Peyer's patch (tissue), 4 donors: Measurements from ENCODE around the gene CRAMP1. TPM values are rescaled to one million over a fixed set of nuclear protein-coding genes. Genes with fewer than 3 reads are reported as not detected.

Experiments used
- DNase-seq, 3 donors: peaks; one replicate each; pipeline ENCODE4 v3.0.0-alpha.2; 2017 to 2019
- H3K27ac ChIP-seq, 4 donors: fragments of 200-600 bp; sonication (generic); one replicate each; pipeline ENCODE4 v1.5.1; 2016 to 2019
- H3K27me3 ChIP-seq, 2 donors: fragments of 200-600 bp; sonication (generic); one replicate each; pipeline ENCODE4 v1.5.1; 2019
- H3K36me3 ChIP-seq, 3 donors: fragments of 200-600 bp; sonication (generic); one replicate each; pipeline ENCODE4 v1.5.1; 2016 to 2019
- H3K4me1 ChIP-seq, 4 donors: fragments of 200-600 bp; sonication (generic); one replicate each; pipeline ENCODE4 v1.5.1; 2016 to 2019
- H3K4me3 ChIP-seq, 4 donors: fragments of 200-600 bp; sonication (generic); 1 replicate in 3 of 4; 2 replicates in 1 of 4; pipeline ENCODE4 v1.5.1; 2016 to 2019; ENCODE audit warnings: mild to moderate bottlenecking in 1 of 4
- H3K9me3 ChIP-seq, 4 donors: fragments of 200-600 bp; sonication (generic); one replicate each; pipeline ENCODE4 v1.5.1; 2016 to 2019; ENCODE audit warnings: mild to moderate bottlenecking in 1 of 4
- CTCF ChIP-seq, 6 experiments: fragments of 450-650 bp in 4 of 6; fragments of 200-600 bp in 2 of 6; sonication (generic) in 1 of 6; IDR thresholded peaks; one replicate each; pipeline ENCODE4 v1.5.1; 2017 to 2019; ENCODE audit warnings: antibody characterized with exemption in 6 of 6, mild to moderate bottlenecking in 3 of 6, moderate library complexity in 1 of 6
- POLR2A ChIP-seq, 2 donors: fragments of 450-650 bp; IDR thresholded peaks; one replicate each; pipeline ENCODE4 v1.5.1; 2017; ENCODE audit warnings: antibody characterized with exemption in 2 of 2, mild to moderate bottlenecking in 2 of 2, moderate library complexity in 2 of 2
- total RNA-seq, 4 donors: library from RNA; depleted of rRNA; stranded (reverse); fragments of >200 nt; gene quantifications; one replicate each; pipeline ENCODE4 v1.1.0, GENCODE V29; 2016

The CRAMP1 gene
- total RNA-seq, 4 donors from 2014 or later = 16.5 to 37.1 (median 20.0) TPM

- peaks cover 0 to 68% (median 0%) of the 10 kb centered on the region in 3 donors for H3K36me3 ChIP-seq
- TF ChIP-seq CTCF (IDR thresholded peaks at IDR 0.05) = no peak
- no peak for TF ChIP-seq POLR2A (IDR thresholded peaks at IDR 0.05)
These were observed 75.5 kb downstream of the CRAMP1 start for GRCh38 chr16:1687427-1688316.

GRCh38 chr16:1688807-1689560, 76.8 kb downstream of the CRAMP1 start:
- H3K27me3 ChIP-seq = no peaks in the 10 kb centered on the region
- H3K4me3 ChIP-seq = no peak overlapping the region
- no peaks in the 10 kb centered on the region for H3K9me3 ChIP-seq
- H3K36me3 ChIP-seq = peaks cover 0 to 64% (median 0%) of the 10 kb centered on the region in 3 donors
- H3K4me1 ChIP-seq = no peaks in the 10 kb centered on the region
- H3K27ac ChIP-seq = no peak overlapping the region
- DNase-seq = no peak
- TF ChIP-seq CTCF (IDR thresholded peaks at IDR 0.05) = no peak
- TF ChIP-seq POLR2A (IDR thresholded peaks at IDR 0.05) = no peak

More at GRCh38 chr16:1687427-1688316, 75.5 kb downstream of the CRAMP1 start:
- DNase-seq = no peak
- Histone ChIP-seq H3K4me1 (no peaks in the 10 kb centered on the region), H3K27me3 (no peaks in the 10 kb centered on the region), H3K4me3 (no peak overlapping the region), H3K9me3 (no peaks in the 10 kb centered on the region), H3K27ac (no peak overlapping the region)

GRCh38 chr16:1689853-1690252, 77.7 kb downstream of the CRAMP1 start:
- H3K27ac ChIP-seq = no peak overlapping the region
- no peaks in the 10 kb centered on the region for H3K9me3 ChIP-seq
- TF ChIP-seq CTCF (IDR thresholded peaks at IDR 0.05) (no peak), POLR2A (IDR thresholded peaks at IDR 0.05) (no peak)
- no peak overlapping the region for H3K4me3 ChIP-seq
- H3K36me3 ChIP-seq = peaks cover 0 to 65% (median 0%) of the 10 kb centered on the region in 3 donors
- DNase-seq = no peak
- no peaks in the 10 kb centered on the region for H3K27me3 ChIP-seq
- no peaks in the 10 kb centered on the region for H3K4me1 ChIP-seq

GRCh38 chr16:1690810-1691209, 78.7 kb downstream of the CRAMP1 start:
- Histone ChIP-seq H3K9me3 (no peaks in the 10 kb centered on the region), H3K36me3 (peaks cover 0 to 60% (median 0%) of the 10 kb centered on the region in 3 donors), H3K27ac (no peak overlapping the region), H3K4me3 (no peak overlapping the region), H3K4me1 (no peaks in the 10 kb centered on the region), H3K27me3 (no peaks in the 10 kb centered on the region)
- TF ChIP-seq POLR2A (IDR thresholded peaks at IDR 0.05) (no peak), CTCF (IDR thresholded peaks at IDR 0.05) (no peak)
- no peak for DNase-seq

- no peaks in the 10 kb centered on the region for H3K4me1 ChIP-seq
- H3K27ac ChIP-seq = no peak overlapping the region
- H3K27me3 ChIP-seq = no peaks in the 10 kb centered on the region
- TF ChIP-seq POLR2A (IDR thresholded peaks at IDR 0.05) (no peak), CTCF (IDR thresholded peaks at IDR 0.05) (no peak)
- no peaks in the 10 kb centered on the region for H3K9me3 ChIP-seq
- no peak for DNase-seq
- H3K36me3 ChIP-seq = peaks cover 0 to 60% (median 0%) of the 10 kb centered on the region in 3 donors
- H3K4me3 ChIP-seq = no peak overlapping the region
These were observed 79.1 kb downstream of the CRAMP1 start for GRCh38 chr16:1691276-1691675.
